Measurements from ENCODE around the gene ZMYM4. TPM values are rescaled to one million over a fixed set of nuclear protein-coding genes. Genes with fewer than 3 reads are reported as not detected.

Gene ZMYM4
- total RNA-seq, 2 experiments from 2014 or later = 21.1 to 54.3 TPM

GRCh38 chr1:35269201-35269988 is 886 bp downstream of the ZMYM4 start:
- CTCF ChIA-PET (ENCODE audit: unreplicated experiment) = no interaction called here
- peak overlapping the region; percentile 96 for H2AFZ ChIP-seq (ENCODE audit: low read length)

GRCh38 chr1:35269989-35270289 is 1.4 kb downstream of the ZMYM4 start:
- Histone ChIP-seq H3K9me3 (ENCODE audit: low read length) (no peaks in the 10 kb centered on the region), H3K4me2 (ENCODE audit: low read length) (peak overlapping the region; percentile 99), H3K79me2 (ENCODE audit: insufficient read depth, low read depth, low read length) (peaks cover 62% of the 10 kb centered on the region), H3K4me3 (ENCODE audit: low read depth, low read length, poor library complexity, severe bottlenecking) (peak overlapping the region; percentile 98), H4K20me1 (ENCODE audit: insufficient read depth, low read length) (no peaks in the 10 kb centered on the region), H3K27ac (ENCODE audit: low read depth, low read length, poor library complexity, severe bottlenecking) (no peak overlapping the region), H3K36me3 (ENCODE audit: insufficient read depth, low read length) (peaks cover 22% of the 10 kb centered on the region), H3K4me1 (ENCODE audit: insufficient read depth, low read length, poor library complexity, severe bottlenecking) (peaks cover 21% of the 10 kb centered on the region), H3K9me2 (ENCODE audit: insufficient read depth, low read length) (no peaks in the 10 kb centered on the region; the same call in 1 of the 2 replicates), H2AFZ (ENCODE audit: low read length) (no peak overlapping the region)
- no peak for DNase-seq (ENCODE audit: low spot score)
- TSS peak; percentile 59 for BruUV-seq (replicated peaks)
- no peak for TF ChIP-seq CTCF (conservative IDR thresholded peaks at IDR 0.05; ENCODE audit: low read length)
- ChIA-PET CTCF (ENCODE audit: unreplicated experiment) (no interaction called here), POLR2A (interaction anchor here (0.6 kb wide), 1 partner anchor 8 kb away, joined by 4 read pairs; no protein-coding TSS in a partner anchor)
- intact Hi-C loops (cut with micrococcal nuclease; ENCODE audit: unreplicated experiment) = loop anchor here (2.0 to 10.0 kb wide), 2 partner anchors 77 to 405 kb away; partner anchors contain the start of gene SFPQ

More at GRCh38 chr1:35269201-35269988, 886 bp downstream of the ZMYM4 start:
- Histone ChIP-seq H3K4me1 (ENCODE audit: insufficient read depth, low read length, poor library complexity, severe bottlenecking) (peaks cover 21% of the 10 kb centered on the region), H4K20me1 (ENCODE audit: insufficient read depth, low read length) (no peaks in the 10 kb centered on the region), H3K4me3 (ENCODE audit: low read depth, low read length, poor library complexity, severe bottlenecking) (peak overlapping the region; percentile 98), H3K27ac (ENCODE audit: low read depth, low read length, poor library complexity, severe bottlenecking) (peak overlapping the region; percentile 65), H3K9me3 (ENCODE audit: low read length) (no peaks in the 10 kb centered on the region), H3K79me2 (ENCODE audit: insufficient read depth, low read depth, low read length) (peaks cover 57% of the 10 kb centered on the region), H3K36me3 (ENCODE audit: insufficient read depth, low read length) (peaks cover 22% of the 10 kb centered on the region), H3K4me2 (ENCODE audit: low read length) (peak overlapping the region; percentile 99), H3K9me2 (ENCODE audit: insufficient read depth, low read length) (no peaks in the 10 kb centered on the region; the same call in 1 of the 2 replicates)
- TF ChIP-seq CTCF (conservative IDR thresholded peaks at IDR 0.05; ENCODE audit: low read length) (no peak), EZH2phosphoT487 (IDR thresholded peaks at IDR 0.05; ENCODE audit: borderline replicate concordance, low read depth, low read length) (no peak)
- POLR2A ChIA-PET = interaction anchor here (0.6 kb wide), 3 partner anchors 9 to 340 kb away, joined by 3 to 4 read pairs (median 3); no protein-coding TSS in a partner anchor
- intact Hi-C loops (cut with micrococcal nuclease; ENCODE audit: unreplicated experiment) = loop anchor here (2.0 to 10.0 kb wide), 2 partner anchors 77 to 405 kb away; partner anchors contain the start of gene SFPQ
- no TSS peak for BruUV-seq (replicated peaks)
- peak; percentile 17 for DNase-seq (ENCODE audit: low spot score)

GRCh38 chr1:35270836-35271235 is 2.3 kb downstream of the ZMYM4 start:
- no TSS peak for BruUV-seq (replicated peaks)
- peaks cover 62% of the 10 kb centered on the region for H3K79me2 ChIP-seq (ENCODE audit: insufficient read depth, low read depth, low read length)
- no peak overlapping the region for H3K4me3 ChIP-seq (ENCODE audit: low read depth, low read length, poor library complexity, severe bottlenecking)
- H3K9me3 ChIP-seq (ENCODE audit: low read length) = no peaks in the 10 kb centered on the region
- TF ChIP-seq CTCF (conservative IDR thresholded peaks at IDR 0.05; ENCODE audit: low read length) (no peak), EZH2phosphoT487 (IDR thresholded peaks at IDR 0.05; ENCODE audit: borderline replicate concordance, low read depth, low read length) (no peak)
- CTCF ChIA-PET (ENCODE audit: unreplicated experiment) = no interaction called here
- peak overlapping the region; percentile 99 for H3K4me2 ChIP-seq (ENCODE audit: low read length)
- intact Hi-C loops (cut with micrococcal nuclease; ENCODE audit: unreplicated experiment) = no loop called here
- H3K4me1 ChIP-seq (ENCODE audit: insufficient read depth, low read length, poor library complexity, severe bottlenecking) = peaks cover 21% of the 10 kb centered on the region
- DNase-seq (ENCODE audit: low spot score) = no peak
- no peak overlapping the region for H2AFZ ChIP-seq (ENCODE audit: low read length)
- peaks cover 22% of the 10 kb centered on the region for H3K36me3 ChIP-seq (ENCODE audit: insufficient read depth, low read length)
- no peaks in the 10 kb centered on the region; the same call in 1 of the 2 replicates for H3K9me2 ChIP-seq (ENCODE audit: insufficient read depth, low read length)
- POLR2A ChIA-PET = no interaction called here
- H4K20me1 ChIP-seq (ENCODE audit: insufficient read depth, low read length) = no peaks in the 10 kb centered on the region
- no peak overlapping the region for H3K27ac ChIP-seq (ENCODE audit: low read depth, low read length, poor library complexity, severe bottlenecking)

All from OCI-LY7 (cell line).